Liver (tissue), 9 donors: ENCODE results near the gene USP24. TPM values are rescaled to one million over a fixed set of nuclear protein-coding genes. Genes with fewer than 3 reads are reported as not detected.

ENCODE experiments used
- DNase-seq: peaks from one replicate; pipeline ENCODE4 v3.0.0-alpha.2; 2017; ENCODE audit warnings: low spot score
- H3K27ac ChIP-seq, 2 donors: one replicate each; pipeline ENCODE4 v1.7.0; 2013; ENCODE audit warnings: inconsistent platforms in 2 of 2, low read length in 2 of 2, control low read depth in 1 of 2, low read depth in 1 of 2, mild to moderate bottlenecking in 1 of 2
- H3K27me3 ChIP-seq, 4 donors: one replicate each; pipeline versions ENCODE4 v1.6.1 to v1.7.0; 2013; ENCODE audit warnings: low read length in 3 of 4, inconsistent platforms in 1 of 4, mild to moderate bottlenecking in 1 of 4, moderate library complexity in 1 of 4; ENCODE audit not compliant: control insufficient read depth in 4 of 4, insufficient read depth in 4 of 4
- H3K36me3 ChIP-seq, 4 donors: one replicate each; pipeline versions ENCODE4 v1.6.1 to v1.7.0; 2013; ENCODE audit warnings: low read length in 3 of 4, mild to moderate bottlenecking in 3 of 4, low read depth in 1 of 4, moderate library complexity in 1 of 4; ENCODE audit not compliant: control insufficient read depth in 4 of 4, insufficient read depth in 3 of 4
- H3K4me1 ChIP-seq, 4 donors: one replicate each; pipeline versions ENCODE4 v1.6.1 to v1.7.0; 2013; ENCODE audit warnings: low read length in 3 of 4, mild to moderate bottlenecking in 3 of 4, moderate library complexity in 1 of 4; ENCODE audit not compliant: control insufficient read depth in 4 of 4, insufficient read depth in 4 of 4
- H3K4me3 ChIP-seq, 3 donors: one replicate each; pipeline versions ENCODE4 v1.6.1 to v1.7.0; 2013; ENCODE audit warnings: low read length in 3 of 3, control low read depth in 1 of 3, low read depth in 1 of 3, mild to moderate bottlenecking in 1 of 3
- H3K9ac ChIP-seq, 2 donors: one replicate each; pipeline ENCODE4 v1.7.0; 2013; ENCODE audit warnings: low read length in 2 of 2, mild to moderate bottlenecking in 2 of 2, moderate library complexity in 2 of 2, control low read depth in 1 of 2, low read depth in 1 of 2
- H3K9me3 ChIP-seq, 4 donors: one replicate each; pipeline versions ENCODE4 v1.6.1 to v1.7.0; 2013; ENCODE audit warnings: low read length in 3 of 4; ENCODE audit not compliant: control insufficient read depth in 4 of 4
- ATF3 ChIP-seq: IDR thresholded peaks from 2 replicates; pipeline ENCODE4 v1.6.1; 2016; ENCODE audit warnings: antibody characterized with exemption
- CTCF ChIP-seq: fragments of 150-350 bp; IDR thresholded peaks from 2 replicates; pipeline ENCODE4 v1.5.1; 2017; ENCODE audit warnings: improper control_type of control experiment, low read depth, low read length; ENCODE audit not compliant: missing input control
- EGR1 ChIP-seq, 2 donors: IDR thresholded peaks; 2 replicates each; pipeline ENCODE4 v1.6.1; 2016 to 2018; ENCODE audit warnings: antibody characterized with exemption in 2 of 2, low read depth in 2 of 2
- FOXA1 ChIP-seq: IDR thresholded peaks from 2 replicates; pipeline ENCODE4 v1.6.1; 2016; ENCODE audit warnings: antibody characterized with exemption
- FOXA2 ChIP-seq: IDR thresholded peaks from 2 replicates; pipeline ENCODE4 v1.6.1; 2016; ENCODE audit warnings: antibody characterized with exemption
- GABPA ChIP-seq, 2 donors: IDR thresholded peaks in 1 of 2; conservative IDR thresholded peaks in 1 of 2; 2 replicates each; pipeline ENCODE4 v1.6.1; 2016; ENCODE audit warnings: antibody characterized with exemption in 2 of 2, mild to moderate bottlenecking in 1 of 2, moderate library complexity in 1 of 2
- HNF4A ChIP-seq, 2 donors: conservative IDR thresholded peaks; 2 replicates each; pipeline ENCODE4 v1.6.1; 2016; ENCODE audit warnings: antibody characterized with exemption in 2 of 2, mild to moderate bottlenecking in 2 of 2
- HNF4G ChIP-seq: IDR thresholded peaks from 2 replicates; pipeline ENCODE4 v1.6.1; 2016; ENCODE audit warnings: antibody characterized with exemption
- JUND ChIP-seq, 2 donors: IDR thresholded peaks; 2 replicates each; pipeline ENCODE4 v1.6.1; 2016; ENCODE audit warnings: antibody characterized with exemption in 2 of 2
- MAX ChIP-seq: IDR thresholded peaks from 2 replicates; pipeline ENCODE4 v1.6.1; 2016; ENCODE audit warnings: antibody characterized with exemption
- NR2F2 ChIP-seq: IDR thresholded peaks from 2 replicates; pipeline ENCODE4 v1.6.1; 2016; ENCODE audit warnings: antibody characterized with exemption
- RAD21 ChIP-seq, 2 donors: IDR thresholded peaks; 2 replicates each; pipeline ENCODE4 v1.6.1; 2016; ENCODE audit warnings: antibody characterized with exemption in 2 of 2, mild to moderate bottlenecking in 2 of 2
- REST ChIP-seq: IDR thresholded peaks from 2 replicates; pipeline ENCODE4 v1.6.1; 2016; ENCODE audit warnings: antibody characterized with exemption, mild to moderate bottlenecking
- RXRA ChIP-seq, 2 donors: IDR thresholded peaks; 2 replicates each; pipeline ENCODE4 v1.6.1; 2017 to 2018; ENCODE audit warnings: antibody characterized with exemption in 2 of 2, mild to moderate bottlenecking in 1 of 2
- SP1 ChIP-seq: IDR thresholded peaks from 2 replicates; pipeline ENCODE4 v1.6.1; 2018; ENCODE audit warnings: antibody characterized with exemption, mild to moderate bottlenecking
- TAF1 ChIP-seq: conservative IDR thresholded peaks from 2 replicates; pipeline ENCODE4 v1.6.1; 2016; ENCODE audit warnings: antibody characterized with exemption, mild to moderate bottlenecking
- YY1 ChIP-seq: IDR thresholded peaks from 2 replicates; pipeline ENCODE4 v1.6.1; 2016; ENCODE audit warnings: antibody characterized with exemption, mild to moderate bottlenecking
- ZBTB33 ChIP-seq: IDR thresholded peaks from 2 replicates; pipeline ENCODE4 v1.6.1; 2016; ENCODE audit warnings: antibody characterized with exemption
- WGBS: extraction: QIAGEN DNeasy Blood & Tissue Kit; methylation state at CpG from one replicate; pipeline ENCODE4 v1.1.7; 2013; 5-methylcytosine and 5-hydroxymethylcytosine counted together
- polyA plus RNA-seq, 2 donors: library from polyadenylated mRNA; stranded (reverse) in 1 of 2; unstranded in 1 of 2; fragments of 200-250 nt in 1 of 2; fragments of >200 nt in 1 of 2; fragmentation: Nextera tagmentation in 1 of 2; extraction: Ambion mirVana in 1 of 2; gene quantifications; one replicate each; pipeline versions ENCODE4 v1.2.1 to v1.2.3, GENCODE V29; 2013 to 2015
- total RNA-seq, 2 donors: library from RNA; depleted of rRNA; stranded (reverse); fragments of >200 nt; gene quantifications; one replicate each; pipeline ENCODE4 v1.2.3, GENCODE V29; 2014
- donor health status: healthy.
- donor health status: healthy.
- donor health status: healthy.
- donor health status: healthy.
- donor health status: healthy.

USP24 gene
- total and polyA plus RNA-seq, 4 donors: 7.0 to 75.8 (median 20.3) TPM

GRCh38 chr1:55052221-55053142, 162.7 kb downstream of the USP24 start:
- no peak for DNase-seq
- H3K9me3 ChIP-seq: no peaks in the 10 kb centered on the region
- no peak overlapping the region for H3K4me3 ChIP-seq
- H3K9ac ChIP-seq: no peak overlapping the region
- H3K4me1 ChIP-seq: peaks cover 26 to 85% (median 71%) of the 10 kb centered on the region in 4 donors
- H3K27ac ChIP-seq: peak overlapping the region; percentile 62 to 81
- 60% methylated on average over 29 of the region's 29 CpGs for WGBS
- TF ChIP-seq ZBTB33 (peak; percentile 48), HNF4G (peak; percentile 65), RXRA (IDR thresholded peaks at IDR 0.05) (peak; percentile 97 to 99), HNF4A (conservative IDR thresholded peaks at IDR 0.05) (peak; percentile 81 to 88), MAX (peak; percentile 48), YY1 (peak; percentile 76), FOXA2 (no peak), NR2F2 (peak; percentile 95), JUND (IDR thresholded peaks at IDR 0.05) (peak; percentile 39 to 61), REST (no peak), SP1 (peak; percentile 84), GABPA (IDR thresholded peaks at IDR 0.05 in 1 of 2, conservative IDR thresholded peaks at IDR 0.05 in 1 of 2) (no peak), EGR1 (IDR thresholded peaks at IDR 0.05; ENCODE audit: low read depth in 2 of 2) (no peak), RAD21 (IDR thresholded peaks at IDR 0.05) (peak in 1 of 2 donors; percentile 41), TAF1 (no peak), ATF3 (peak; percentile 62)
- H3K36me3 ChIP-seq: peaks cover 2 to 8% (median 5%) of the 10 kb centered on the region in 4 donors
- H3K27me3 ChIP-seq: no peaks in the 10 kb centered on the region

GRCh38 chr1:55051621-55052020, 163.5 kb downstream of the USP24 start:
- 84% methylated on average over 9 of the region's 9 CpGs for WGBS
- H3K27me3 ChIP-seq: no peaks in the 10 kb centered on the region
- H3K4me1 ChIP-seq: peaks cover 30 to 90% (median 76%) of the 10 kb centered on the region in 4 donors
- H3K9ac ChIP-seq: no peak overlapping the region
- DNase-seq: no peak
- H3K27ac ChIP-seq: no peak overlapping the region
- no peaks in the 10 kb centered on the region for H3K9me3 ChIP-seq
- peaks cover 0 to 8% (median 5%) of the 10 kb centered on the region in 4 donors for H3K36me3 ChIP-seq
- H3K4me3 ChIP-seq: no peak overlapping the region
- TF ChIP-seq CTCF (no peak), TAF1 (no peak), NR2F2 (no peak), GABPA (IDR thresholded peaks at IDR 0.05 in 1 of 2, conservative IDR thresholded peaks at IDR 0.05 in 1 of 2) (no peak), ZBTB33 (no peak), JUND (IDR thresholded peaks at IDR 0.05) (no peak), YY1 (no peak), RAD21 (IDR thresholded peaks at IDR 0.05) (no peak), FOXA1 (no peak), FOXA2 (no peak), ATF3 (no peak), SP1 (no peak), EGR1 (IDR thresholded peaks at IDR 0.05; ENCODE audit: low read depth in 2 of 2) (no peak), MAX (no peak)
